Hepatocyte (in vitro differentiated cells): Measurements from ENCODE around the gene HOXD3. TPM values are rescaled to one million over a fixed set of nuclear protein-coding genes. Genes with fewer than 3 reads are reported as not detected.
A peak's percentile ranks its signal among the peaks of the same experiment; 100 is the strongest.

Experiments
- DNase-seq: peaks from one replicate; pipeline ENCODE4 v3.0.0-alpha.2; 2016; ENCODE audit warnings: low spot score
- H2AFZ ChIP-seq: fragments of 200-600 bp; sonication (generic); 2 replicates; pipeline ENCODE4 v1.6.0; 2016; ENCODE audit warnings: antibody characterized with exemption, mild to moderate bottlenecking
- H3K27ac ChIP-seq: fragments of 200-600 bp; sonication (generic); 2 replicates; pipeline ENCODE4 v1.5.1; 2016; ENCODE audit warnings: mild to moderate bottlenecking
- H3K27me3 ChIP-seq: fragments of 200-600 bp; sonication (generic); 2 replicates; pipeline ENCODE4 v1.6.1; 2016
- H3K36me3 ChIP-seq: fragments of 200-600 bp; sonication (generic); replicated peaks from 2 replicates; pipeline ENCODE4 v1.5.1; 2016; ENCODE audit warnings: low read depth; ENCODE audit not compliant: insufficient read depth
- H3K4me1 ChIP-seq: fragments of 200-600 bp; sonication (generic); 2 replicates; pipeline ENCODE4 v1.5.1; 2016; ENCODE audit warnings: mild to moderate bottlenecking, moderate library complexity; ENCODE audit not compliant: insufficient read depth
- H3K4me2 ChIP-seq: fragments of 200-600 bp; sonication (generic); 2 replicates; pipeline ENCODE4 v1.6.0; 2016
- H3K4me3 ChIP-seq: fragments of 200-600 bp; sonication (generic); 2 replicates; pipeline ENCODE4 v1.5.1; 2016; ENCODE audit warnings: mild to moderate bottlenecking
- H3K79me2 ChIP-seq: fragments of 200-600 bp; sonication (generic); 2 replicates; pipeline ENCODE4 v1.6.0; 2017; ENCODE audit warnings: mild to moderate bottlenecking
- H3K9me2 ChIP-seq: fragments of 200-600 bp; sonication (generic); replicated peaks from 2 replicates; pipeline ENCODE4 v1.6.0; 2017; ENCODE audit warnings: mild to moderate bottlenecking; ENCODE audit not compliant: insufficient read depth
- H3K9me3 ChIP-seq: fragments of 200-600 bp; sonication (generic); 2 replicates; pipeline ENCODE4 v1.5.1; 2016; ENCODE audit warnings: low read depth, mild to moderate bottlenecking
- H4K20me1 ChIP-seq: fragments of 200-600 bp; sonication (generic); 2 replicates; pipeline ENCODE4 v1.6.0; 2016; ENCODE audit warnings: mild to moderate bottlenecking; ENCODE audit not compliant: insufficient read depth, poor library complexity, severe bottlenecking
- CTCF ChIP-seq: fragments of 200-600 bp; sonication (generic); IDR thresholded peaks from 2 replicates; pipeline ENCODE4 v1.5.1; 2016; ENCODE audit warnings: antibody characterized with exemption, mild to moderate bottlenecking; ENCODE audit not compliant: poor library complexity
- EZH2 ChIP-seq: fragments of 200-600 bp; sonication (generic); IDR thresholded peaks from 2 replicates; pipeline ENCODE4 v1.6.1; 2016; ENCODE audit warnings: antibody characterized with exemption, mild to moderate bottlenecking, borderline replicate concordance
- EZH2phosphoT487 ChIP-seq: fragments of 200-600 bp; sonication (generic); IDR thresholded peaks from one replicate; pipeline ENCODE4 v1.6.1; 2018; ENCODE audit warnings: antibody characterized with exemption, mild to moderate bottlenecking, low read depth, moderate library complexity; ENCODE audit not compliant: unreplicated experiment, severe bottlenecking
- WGBS: methylation state at CpG from one replicate; pipeline ENCODE4 v1.1.6; 2016; ENCODE audit warnings: low lambda C conversion rate; ENCODE audit errors: missing lambda C conversion rate; 5-methylcytosine and 5-hydroxymethylcytosine counted together
- polyA plus RNA-seq: library from polyadenylated mRNA; unstranded; fragments of >200 nt; fragmentation: Nextera tagmentation; extraction: Ambion mirVana; gene quantifications from 2 replicates; pipeline ENCODE4 v1.2.1, GENCODE V29; 2016
- total RNA-seq: library from RNA; depleted of rRNA; stranded (reverse); fragments of >200 nt; gene quantifications from 2 replicates; pipeline ENCODE4 v1.2.3, GENCODE V29; 2014

The HOXD3 gene
- total and polyA plus RNA-seq, 2 experiments from 2014 or later = 0.13 TPM; not detected in 1

DNA sequence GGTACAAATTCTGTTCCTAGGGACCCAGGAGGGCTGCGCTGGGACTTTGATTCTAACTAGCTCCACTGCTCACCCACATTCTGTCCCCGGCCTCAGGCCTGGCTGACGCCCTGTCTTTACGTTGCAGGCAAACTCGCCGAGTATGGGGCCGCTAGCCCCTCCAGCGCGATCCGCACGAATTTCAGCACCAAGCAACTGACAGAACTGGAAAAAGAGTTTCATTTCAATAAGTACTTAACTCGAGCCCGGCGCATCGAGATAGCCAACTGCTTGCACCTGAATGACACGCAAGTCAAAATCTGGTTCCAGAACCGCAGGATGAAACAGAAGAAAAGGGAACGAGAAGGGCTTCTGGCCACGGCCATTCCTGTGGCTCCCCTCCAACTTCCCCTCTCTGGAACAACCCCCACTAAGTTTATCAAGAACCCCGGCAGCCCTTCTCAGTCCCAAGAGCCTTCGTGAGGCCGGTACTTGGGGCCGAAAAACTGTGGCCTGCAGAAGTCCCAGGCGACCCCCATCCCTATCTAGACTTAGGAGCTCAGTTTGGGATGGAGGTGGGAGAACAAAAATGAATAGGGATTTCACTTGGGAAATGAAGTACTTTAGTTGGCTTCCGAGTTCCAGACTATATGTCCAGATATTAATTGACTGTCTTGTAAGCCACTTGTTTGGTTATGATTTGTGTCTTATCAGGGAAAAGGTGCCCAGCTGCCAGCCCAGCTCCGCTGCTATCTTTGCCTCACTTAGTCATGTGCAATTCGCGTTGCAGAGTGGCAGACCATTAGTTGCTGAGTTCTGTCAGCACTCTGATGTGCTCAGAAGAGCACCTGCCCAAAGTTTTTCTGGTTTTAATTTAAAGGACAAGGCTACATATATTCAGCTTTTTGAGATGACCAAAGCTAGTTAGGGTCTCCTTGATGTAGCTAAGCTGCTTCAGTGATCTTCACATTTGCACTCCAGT is 32.9 kb downstream of the HOXD3 start:
- Histone ChIP-seq H3K4me1 (peaks cover 22% of the 10 kb centered on the region), H3K9me2 (no peaks in the 10 kb centered on the region), H3K27ac (no peak overlapping the region), H3K9me3 (no peaks in the 10 kb centered on the region), H3K4me2 (peak overlapping the region; percentile 97), H3K36me3 (no peaks in the 10 kb centered on the region), H3K4me3 (peak overlapping the region; percentile 49), H3K79me2 (no peaks in the 10 kb centered on the region), H3K27me3 (peaks cover 96% of the 10 kb centered on the region), H4K20me1 (no peaks in the 10 kb centered on the region), H2AFZ (peak overlapping the region; percentile 76)
- TF ChIP-seq CTCF (no peak), EZH2 (peak; percentile 76), EZH2phosphoT487 (no peak)
- WGBS = 12% methylated on average over 28 of the region's 28 CpGs
- no peak for DNase-seq

GRCh38 chr2:176192351-176192750 is 35.2 kb downstream of the HOXD3 start:
- Histone ChIP-seq H3K79me2 (no peaks in the 10 kb centered on the region), H3K4me2 (no peak overlapping the region), H3K27ac (no peak overlapping the region), H3K27me3 (peaks cover 87% of the 10 kb centered on the region), H2AFZ (no peak overlapping the region), H3K4me3 (no peak overlapping the region), H3K36me3 (no peaks in the 10 kb centered on the region), H3K4me1 (peaks cover 22% of the 10 kb centered on the region), H3K9me3 (no peaks in the 10 kb centered on the region), H4K20me1 (no peaks in the 10 kb centered on the region), H3K9me2 (no peaks in the 10 kb centered on the region)
- TF ChIP-seq CTCF (no peak), EZH2 (no peak), EZH2phosphoT487 (no peak)
- no peak for DNase-seq
- WGBS = 13% methylated on average over 1 of the region's 1 CpG

GRCh38 chr2:176193048-176193447 is 35.9 kb downstream of the HOXD3 start:
- Histone ChIP-seq H3K27ac (no peak overlapping the region), H3K27me3 (peaks cover 87% of the 10 kb centered on the region), H3K79me2 (no peaks in the 10 kb centered on the region), H4K20me1 (no peaks in the 10 kb centered on the region), H3K9me2 (no peaks in the 10 kb centered on the region), H3K9me3 (no peaks in the 10 kb centered on the region), H3K4me3 (no peak overlapping the region), H2AFZ (no peak overlapping the region), H3K36me3 (no peaks in the 10 kb centered on the region), H3K4me2 (no peak overlapping the region), H3K4me1 (peaks cover 18% of the 10 kb centered on the region)
- no peak for DNase-seq
- WGBS = 24% methylated on average over 1 of the region's 1 CpG
- TF ChIP-seq EZH2phosphoT487 (no peak), EZH2 (no peak), CTCF (no peak)
